Fibroblast of villous mesenchyme (primary cell): Measurements from ENCODE around the gene EHBP1. TPM values are rescaled to one million over a fixed set of nuclear protein-coding genes. Genes with fewer than 3 reads are reported as not detected.

Source experiments
- DNase-seq: peaks from one replicate; pipeline ENCODE4 v3.0.0-alpha.2; 2010; ENCODE audit warnings: low read depth
- H3K4me3 ChIP-seq: 2 replicates; pipeline ENCODE4 v1.5.1; 2011; ENCODE audit warnings: low read depth, mild to moderate bottlenecking, low read length
- total RNA-seq: library from RNA; depleted of rRNA; stranded (reverse); fragments of >200 nt; gene quantifications from 2 replicates; pipeline ENCODE4 v1.2.3, GENCODE V29; 2012
- TF ChIP-seq, protein P1 (sequence below): IDR thresholded peaks from 2 replicates; pipeline ENCODE4 v1.5.1; 2012; ENCODE audit warnings: low read depth, mild to moderate bottlenecking, low read length; ENCODE audit not compliant: insufficient read depth

The EHBP1 gene
- total RNA-seq, 1 donor: 140 TPM

DNA sequence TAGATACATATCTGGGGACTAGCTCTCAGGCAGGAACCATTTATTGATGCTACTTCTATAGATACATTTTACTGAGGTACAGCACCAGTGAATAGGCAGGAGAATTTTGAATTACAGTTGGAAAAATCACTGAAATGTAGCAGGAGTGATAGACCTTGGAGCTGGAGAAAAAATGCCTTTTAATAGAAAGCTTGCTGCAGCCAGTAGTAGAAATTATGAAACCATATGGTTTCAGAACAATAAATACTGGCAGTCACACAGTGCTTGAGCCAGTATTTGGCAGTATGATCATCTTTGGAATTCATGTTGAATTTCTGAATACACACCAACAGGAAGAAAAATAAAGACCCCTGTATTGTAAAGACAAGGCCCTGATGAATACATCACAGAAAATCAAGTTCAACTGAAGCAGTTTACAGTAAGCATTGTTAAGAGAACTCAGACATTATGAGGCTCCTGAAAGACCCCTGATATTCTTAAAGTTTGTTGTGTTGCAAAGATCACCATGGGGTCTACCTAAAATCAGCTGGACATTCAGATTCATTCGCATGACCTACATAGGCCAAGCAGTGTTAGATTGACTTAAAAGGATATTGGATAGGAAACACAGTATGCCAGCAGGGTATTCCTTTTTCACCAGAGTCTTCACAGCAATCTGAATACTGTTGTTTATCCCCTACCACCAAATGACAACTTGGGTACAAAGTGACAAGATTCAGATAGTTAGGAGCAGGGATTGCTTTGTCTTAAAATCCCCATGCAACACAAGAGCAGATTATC, 139.0 kb downstream of the EHBP1 start:
- no peak for DNase-seq
- TF ChIP-seq, protein P1, sequence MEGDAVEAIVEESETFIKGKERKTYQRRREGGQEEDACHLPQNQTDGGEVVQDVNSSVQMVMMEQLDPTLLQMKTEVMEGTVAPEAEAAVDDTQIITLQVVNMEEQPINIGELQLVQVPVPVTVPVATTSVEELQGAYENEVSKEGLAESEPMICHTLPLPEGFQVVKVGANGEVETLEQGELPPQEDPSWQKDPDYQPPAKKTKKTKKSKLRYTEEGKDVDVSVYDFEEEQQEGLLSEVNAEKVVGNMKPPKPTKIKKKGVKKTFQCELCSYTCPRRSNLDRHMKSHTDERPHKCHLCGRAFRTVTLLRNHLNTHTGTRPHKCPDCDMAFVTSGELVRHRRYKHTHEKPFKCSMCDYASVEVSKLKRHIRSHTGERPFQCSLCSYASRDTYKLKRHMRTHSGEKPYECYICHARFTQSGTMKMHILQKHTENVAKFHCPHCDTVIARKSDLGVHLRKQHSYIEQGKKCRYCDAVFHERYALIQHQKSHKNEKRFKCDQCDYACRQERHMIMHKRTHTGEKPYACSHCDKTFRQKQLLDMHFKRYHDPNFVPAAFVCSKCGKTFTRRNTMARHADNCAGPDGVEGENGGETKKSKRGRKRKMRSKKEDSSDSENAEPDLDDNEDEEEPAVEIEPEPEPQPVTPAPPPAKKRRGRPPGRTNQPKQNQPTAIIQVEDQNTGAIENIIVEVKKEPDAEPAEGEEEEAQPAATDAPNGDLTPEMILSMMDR: no peak
- no peak overlapping the region for H3K4me3 ChIP-seq

GRCh38 chr2:62845256-62845655, 139.7 kb downstream of the EHBP1 start:
- TF ChIP-seq, protein P1: no peak
- no peak for DNase-seq
- H3K4me3 ChIP-seq: no peak overlapping the region

DNA sequence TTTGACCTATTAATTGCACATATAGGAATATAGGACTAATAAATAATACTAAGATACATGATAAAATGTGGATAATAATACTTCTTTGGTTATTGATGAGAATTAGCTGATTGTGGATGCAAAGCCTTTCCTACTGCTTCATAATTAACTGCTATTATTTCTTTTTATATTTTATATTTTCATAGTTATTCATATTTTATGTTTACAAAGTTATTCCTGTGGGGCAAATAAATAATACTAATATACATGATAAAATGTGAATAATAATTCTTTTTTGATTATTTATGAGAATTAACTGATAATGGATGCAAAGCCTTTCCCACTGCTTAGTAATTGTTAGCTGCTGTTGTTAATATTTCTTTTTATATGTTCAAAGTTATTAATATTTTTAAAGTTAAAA, 146.7 kb downstream of the EHBP1 start:
- no peak for DNase-seq
- TF ChIP-seq, protein P1: no peak
- H3K4me3 ChIP-seq: no peak overlapping the region

DNA sequence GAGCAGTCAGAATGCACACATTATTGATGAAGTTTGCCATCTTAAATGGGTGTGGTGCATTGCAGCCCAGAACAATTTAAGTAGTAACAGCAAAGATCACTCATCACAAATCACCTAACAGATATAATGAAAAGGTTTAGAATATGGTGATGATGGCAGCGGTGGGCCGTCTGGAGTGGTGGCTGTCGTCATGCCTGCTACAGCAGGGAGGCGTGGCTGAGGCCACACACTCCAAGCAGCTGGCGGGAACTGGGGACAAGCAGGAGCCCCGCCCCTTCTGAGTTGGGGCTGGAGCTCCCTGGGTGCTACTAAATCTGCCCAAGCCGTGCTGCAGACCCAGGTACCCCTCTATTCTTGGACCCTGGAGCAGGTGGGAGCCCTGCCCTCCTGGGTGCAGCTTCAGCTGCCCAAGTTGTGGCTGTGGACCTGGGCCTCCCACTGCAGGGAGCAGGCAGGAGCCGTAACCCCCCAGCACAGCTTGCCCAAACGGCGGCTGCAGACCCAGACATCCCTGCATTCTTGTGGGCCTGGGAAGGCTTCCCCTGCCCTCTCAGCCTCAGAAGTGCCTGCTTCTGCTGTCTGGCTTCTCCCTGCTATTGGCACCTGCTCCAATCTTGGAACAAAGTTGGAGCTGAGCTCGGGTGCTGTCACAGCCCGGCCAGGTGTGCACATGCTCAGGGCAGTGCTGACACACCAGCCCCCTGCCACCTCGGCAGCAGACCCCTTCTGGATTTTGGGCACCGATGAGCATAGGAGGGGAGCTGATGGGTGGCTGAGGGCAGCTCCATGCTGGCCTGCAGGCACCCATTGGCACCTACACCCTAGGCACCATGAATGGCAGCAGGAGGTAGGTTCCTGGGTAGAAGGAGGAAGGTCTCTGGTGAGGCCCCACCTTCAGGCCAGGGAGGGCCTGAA, 149.3 kb downstream of the EHBP1 start:
- TF ChIP-seq, protein P1: no peak
- DNase-seq: no peak
- H3K4me3 ChIP-seq: no peak overlapping the region

- no peak for DNase-seq
- no peak overlapping the region for H3K4me3 ChIP-seq
- TF ChIP-seq, protein P1: no peak
These were observed 150.9 kb downstream of the EHBP1 start for GRCh38 chr2:62856228-62857040.

GRCh38 chr2:62857139-62857931, 151.8 kb downstream of the EHBP1 start:
- TF ChIP-seq, protein P1: no peak
- DNase-seq: no peak
- no peak overlapping the region for H3K4me3 ChIP-seq
